NK-92 (cell line): ENCODE results near the gene RBPJ.
"Not testable (repeated sequence)": the region's sequence is repeated elsewhere in the genome, so short reads cannot be mapped to it uniquely, and the experiment has no call there.

Source experiments
- DNase-seq: peaks from one replicate; lab custom pipeline; 2025; ENCODE audit not compliant: unreplicated experiment; lab: John Stamatoyannopoulos, UW

Gene RBPJ

GRCh38 chr4:26369132-26369531, 48.3 kb downstream of the RBPJ start:
- no peak for DNase-seq

GRCh38 chr4:26369581-26369980, 48.8 kb downstream of the RBPJ start:
- no peak for DNase-seq

GRCh38 chr4:26372076-26372475, 51.3 kb downstream of the RBPJ start:
- no peak for DNase-seq

- DNase-seq, result no peak
Observed at GRCh38 chr4:26372525-26373172, 51.8 kb downstream of the RBPJ start.

- DNase-seq, result no peak
Observed at GRCh38 chr4:26375551-26375950, 54.7 kb downstream of the RBPJ start.

- no peak for DNase-seq
Observed at GRCh38 chr4:26377328-26378311, 56.8 kb downstream of the RBPJ start.

GRCh38 chr4:26379837-26380236, 59.0 kb downstream of the RBPJ start:
- DNase-seq, result no peak

- DNase-seq, result no peak
Observed at GRCh38 chr4:26380740-26381139, 59.9 kb downstream of the RBPJ start.

GRCh38 chr4:26384380-26385057, 63.7 kb downstream of the RBPJ start:
- DNase-seq, result no peak

GRCh38 chr4:26385690-26386089, 64.9 kb downstream of the RBPJ start:
- no peak for DNase-seq

- DNase-seq, result no peak
Observed at GRCh38 chr4:26386386-26386785, 65.6 kb downstream of the RBPJ start.

- DNase-seq, result no peak
Observed at GRCh38 chr4:26388671-26389070, 67.9 kb downstream of the RBPJ start.

GRCh38 chr4:26397086-26397485, 76.3 kb downstream of the RBPJ start:
- DNase-seq, result no peak

GRCh38 chr4:26400132-26400531, 79.3 kb downstream of the RBPJ start:
- DNase-seq, result no peak

GRCh38 chr4:26402017-26402416, 81.2 kb downstream of the RBPJ start:
- DNase-seq, result not testable (repeated sequence)

GRCh38 chr4:26402458-26402857, 81.6 kb downstream of the RBPJ start:
- no peak for DNase-seq

- DNase-seq, result no peak
Observed at GRCh38 chr4:26404743-26405206, 84.0 kb downstream of the RBPJ start.

GRCh38 chr4:26406346-26406975, 85.6 kb downstream of the RBPJ start:
- no peak for DNase-seq

- no peak for DNase-seq
Observed at GRCh38 chr4:26407476-26407875, 86.7 kb downstream of the RBPJ start.

- no peak for DNase-seq
Observed at GRCh38 chr4:26410385-26411293, 89.8 kb downstream of the RBPJ start.
